Ishikawa (cell line): Measurements from ENCODE around the gene OCLN.
A peak's percentile ranks its signal among the peaks of the same experiment; 100 is the strongest.

Source experiments
- CEBPB ChIP-seq: IDR thresholded peaks from 2 replicates; pipeline ENCODE4 v1.6.1; 2012
- CREB1 ChIP-seq: IDR thresholded peaks from 2 replicates; pipeline ENCODE4 v1.6.1; 2012; ENCODE audit warnings: low read depth
- EGR1 ChIP-seq: IDR thresholded peaks from 2 replicates; pipeline ENCODE4 v1.6.1; 2012
- EP300 ChIP-seq: IDR thresholded peaks from 2 replicates; pipeline ENCODE4 v1.6.1; 2012; ENCODE audit warnings: borderline replicate concordance
- FOXM1 ChIP-seq: IDR thresholded peaks from 2 replicates; pipeline ENCODE4 v1.6.1; 2012; ENCODE audit warnings: low read depth, borderline replicate concordance
- MAX ChIP-seq: IDR thresholded peaks from 2 replicates; pipeline ENCODE4 v1.6.1; 2012
- NFIC ChIP-seq: IDR thresholded peaks from 2 replicates; pipeline ENCODE4 v1.6.1; 2012
- RAD21 ChIP-seq: IDR thresholded peaks from 2 replicates; pipeline ENCODE4 v1.6.1; 2012; ENCODE audit warnings: low read depth
- TAF1 ChIP-seq: IDR thresholded peaks from 2 replicates; pipeline ENCODE4 v1.6.1; 2012; ENCODE audit warnings: low read depth, mild to moderate bottlenecking
- TCF12 ChIP-seq: IDR thresholded peaks from 2 replicates; pipeline ENCODE4 v1.6.1; 2012; ENCODE audit warnings: low read depth
- TEAD4 ChIP-seq: IDR thresholded peaks from 2 replicates; pipeline ENCODE4 v1.6.1; 2012
- YY1 ChIP-seq: IDR thresholded peaks from 2 replicates; pipeline ENCODE4 v1.6.1; 2012; ENCODE audit warnings: low read depth
- ZBTB7A ChIP-seq: IDR thresholded peaks from 2 replicates; pipeline ENCODE4 v1.6.1; 2012; ENCODE audit warnings: low read depth
- TF ChIP-seq, protein P1 (sequence below): IDR thresholded peaks from 2 replicates; pipeline ENCODE4 v1.6.1; 2012
- TF ChIP-seq, protein P2 (sequence below): IDR thresholded peaks from 2 replicates; pipeline ENCODE4 v1.6.1; 2012; ENCODE audit warnings: low read depth, mild to moderate bottlenecking

Gene OCLN

DNA sequence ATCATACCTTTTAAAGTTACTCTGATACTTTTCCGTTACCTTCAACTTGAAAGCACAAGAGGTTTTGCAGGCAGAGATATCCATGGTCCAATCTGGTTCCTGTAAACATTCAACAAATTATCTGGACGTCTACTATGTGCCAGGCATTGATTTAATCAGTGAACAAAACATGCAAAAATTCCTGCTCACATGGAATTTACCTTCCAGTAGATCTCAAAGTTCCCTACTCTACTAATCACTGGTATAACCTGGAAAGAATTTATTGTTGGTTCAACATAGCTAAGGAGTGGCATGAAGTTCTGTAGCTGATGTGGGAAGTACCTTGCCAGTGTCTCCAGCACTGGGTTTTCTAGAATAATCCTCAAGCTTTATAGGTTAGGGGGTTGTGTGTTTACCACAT is 9.8 kb downstream of the OCLN start:
- TF ChIP-seq YY1 (no peak), EP300 (no peak), TCF12 (no peak), TAF1 (no peak), CREB1 (no peak), EGR1 (no peak), RAD21 (no peak), MAX (no peak), NFIC (no peak), TEAD4 (no peak), ZBTB7A (no peak), CEBPB (no peak), FOXM1 (no peak)
- TF ChIP-seq, protein P1, sequence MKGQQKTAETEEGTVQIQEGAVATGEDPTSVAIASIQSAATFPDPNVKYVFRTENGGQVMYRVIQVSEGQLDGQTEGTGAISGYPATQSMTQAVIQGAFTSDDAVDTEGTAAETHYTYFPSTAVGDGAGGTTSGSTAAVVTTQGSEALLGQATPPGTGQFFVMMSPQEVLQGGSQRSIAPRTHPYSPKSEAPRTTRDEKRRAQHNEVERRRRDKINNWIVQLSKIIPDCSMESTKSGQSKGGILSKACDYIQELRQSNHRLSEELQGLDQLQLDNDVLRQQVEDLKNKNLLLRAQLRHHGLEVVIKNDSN: no peak
- TF ChIP-seq, protein P2, sequence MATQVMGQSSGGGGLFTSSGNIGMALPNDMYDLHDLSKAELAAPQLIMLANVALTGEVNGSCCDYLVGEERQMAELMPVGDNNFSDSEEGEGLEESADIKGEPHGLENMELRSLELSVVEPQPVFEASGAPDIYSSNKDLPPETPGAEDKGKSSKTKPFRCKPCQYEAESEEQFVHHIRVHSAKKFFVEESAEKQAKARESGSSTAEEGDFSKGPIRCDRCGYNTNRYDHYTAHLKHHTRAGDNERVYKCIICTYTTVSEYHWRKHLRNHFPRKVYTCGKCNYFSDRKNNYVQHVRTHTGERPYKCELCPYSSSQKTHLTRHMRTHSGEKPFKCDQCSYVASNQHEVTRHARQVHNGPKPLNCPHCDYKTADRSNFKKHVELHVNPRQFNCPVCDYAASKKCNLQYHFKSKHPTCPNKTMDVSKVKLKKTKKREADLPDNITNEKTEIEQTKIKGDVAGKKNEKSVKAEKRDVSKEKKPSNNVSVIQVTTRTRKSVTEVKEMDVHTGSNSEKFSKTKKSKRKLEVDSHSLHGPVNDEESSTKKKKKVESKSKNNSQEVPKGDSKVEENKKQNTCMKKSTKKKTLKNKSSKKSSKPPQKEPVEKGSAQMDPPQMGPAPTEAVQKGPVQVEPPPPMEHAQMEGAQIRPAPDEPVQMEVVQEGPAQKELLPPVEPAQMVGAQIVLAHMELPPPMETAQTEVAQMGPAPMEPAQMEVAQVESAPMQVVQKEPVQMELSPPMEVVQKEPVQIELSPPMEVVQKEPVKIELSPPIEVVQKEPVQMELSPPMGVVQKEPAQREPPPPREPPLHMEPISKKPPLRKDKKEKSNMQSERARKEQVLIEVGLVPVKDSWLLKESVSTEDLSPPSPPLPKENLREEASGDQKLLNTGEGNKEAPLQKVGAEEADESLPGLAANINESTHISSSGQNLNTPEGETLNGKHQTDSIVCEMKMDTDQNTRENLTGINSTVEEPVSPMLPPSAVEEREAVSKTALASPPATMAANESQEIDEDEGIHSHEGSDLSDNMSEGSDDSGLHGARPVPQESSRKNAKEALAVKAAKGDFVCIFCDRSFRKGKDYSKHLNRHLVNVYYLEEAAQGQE: no peak

GRCh38 chr5:69502767-69503488 is 10.3 kb downstream of the OCLN start:
- TF ChIP-seq ZBTB7A: no peak
- TF ChIP-seq, protein P2: no peak
- TF ChIP-seq TEAD4: 0 out of 2 replicates have a peak, but pooled peaks have one; percentile 5
- TF ChIP-seq RAD21: no peak
- TF ChIP-seq CEBPB: 0 out of 2 replicates have a peak, but pooled peaks have one; percentile 10

GRCh38 chr5:69504036-69504435 is 11.4 kb downstream of the OCLN start:
- TF ChIP-seq, protein P2: no peak
- TF ChIP-seq ZBTB7A (no peak), TCF12 (no peak), TAF1 (no peak), RAD21 (no peak), FOXM1 (no peak), NFIC (no peak), EGR1 (no peak), EP300 (no peak), TEAD4 (no peak), MAX (no peak), CEBPB (no peak)
- TF ChIP-seq, protein P1: no peak

- TF ChIP-seq CEBPB (no peak), NFIC (no peak), TAF1 (no peak), EGR1 (no peak), ZBTB7A (no peak), TEAD4 (no peak), TCF12 (no peak), MAX (no peak), EP300 (no peak), CREB1 (no peak), YY1 (no peak), FOXM1 (no peak), RAD21 (no peak)
- TF ChIP-seq, protein P2: no peak
- TF ChIP-seq, protein P1: no peak
Measured at GRCh38 chr5:69505306-69505705, 12.7 kb downstream of the OCLN start.
